K562 (cell line): Measurements from ENCODE around the gene PCSK6. TPM values are rescaled to one million over a fixed set of nuclear protein-coding genes. Genes with fewer than 3 reads are reported as not detected.

Source experiments
- ADNP ChIP-seq: fragments of 200-800 bp; sonication (Bioruptor generic); IDR thresholded peaks from 2 replicates; pipeline ENCODE4 v1.6.1; 2016; ENCODE audit warnings: missing genetic modification characterization, missing compliant biosample characterization
- CBFB ChIP-seq: sonication (generic); formaldehyde crosslinking; IDR thresholded peaks from 2 replicates; pipeline ENCODE4 v1.4.0; 2020; ENCODE audit warnings: mild to moderate bottlenecking, missing genetic modification reagents
- CCAR2 ChIP-seq: fragments of 200-400 bp; formaldehyde crosslinking; IDR thresholded peaks from 2 replicates; pipeline ENCODE4 v1.6.1; 2017; ENCODE audit warnings: mild to moderate bottlenecking, low read depth, low read length
- FOXJ2 ChIP-seq: fragments of 200-800 bp; sonication (Bioruptor generic); IDR thresholded peaks from 2 replicates; pipeline ENCODE4 v1.6.1; 2016; ENCODE audit warnings: missing genetic modification characterization, missing compliant biosample characterization
- HDAC1 ChIP-seq, 2 experiments: fragments of 450-650 bp; IDR thresholded peaks; 2 replicates each; pipeline ENCODE4 v1.6.1; 2016 to 2017; ENCODE audit warnings: inconsistent platforms in 1 of 2, mild to moderate bottlenecking in 1 of 2, moderate library complexity in 1 of 2
- HMG20B ChIP-seq: fragments of 250-450 bp; sonication (Bioruptor Pico); IDR thresholded peaks from 2 replicates; pipeline ENCODE4 v1.5.0; 2021; ENCODE audit warnings: mild to moderate bottlenecking
- MAFG ChIP-seq: fragments of 450-650 bp; conservative IDR thresholded peaks from 2 replicates; pipeline ENCODE4 v1.6.1; 2016; ENCODE audit warnings: missing genetic modification characterization, missing compliant biosample characterization
- MYNN ChIP-seq, 2 experiments: sonication (generic); formaldehyde crosslinking in 1 of 2; IDR thresholded peaks; 2 replicates each; pipeline versions ENCODE4 v1.5.0 to v1.6.1; 2016 to 2020; ENCODE audit warnings: antibody characterized with exemption in 1 of 2, missing genetic modification reagents in 1 of 2
- NFIC ChIP-seq: fragments of 450-650 bp; IDR thresholded peaks from 2 replicates; pipeline ENCODE4 v1.6.1; 2017; ENCODE audit warnings: mild to moderate bottlenecking, inconsistent platforms
- NFRKB ChIP-seq: fragments of 450-650 bp; IDR thresholded peaks from 2 replicates; pipeline ENCODE4 v1.6.1; 2016; ENCODE audit warnings: low read depth
- NR2F6 ChIP-seq: fragments of 450-650 bp; formaldehyde crosslinking; IDR thresholded peaks from 2 replicates; pipeline ENCODE4 v1.4.0; 2020; ENCODE audit warnings: mild to moderate bottlenecking
- RBM22 ChIP-seq: fragments of 200-400 bp; formaldehyde crosslinking; IDR thresholded peaks from 2 replicates; pipeline ENCODE4 v1.6.1; 2018; ENCODE audit warnings: low read length, low read depth; ENCODE audit not compliant: poor library complexity, severe bottlenecking
- SP1 ChIP-seq: sonication (generic); formaldehyde crosslinking; IDR thresholded peaks from 2 replicates; pipeline ENCODE4 v1.8.1; 2022; ENCODE audit warnings: mild to moderate bottlenecking, missing genetic modification reagents
- TRIM24 ChIP-seq, 2 experiments: fragments of 450-650 bp; IDR thresholded peaks; 2 replicates each; pipeline ENCODE4 v1.6.1; 2016
- polyA plus RNA-seq, 8 experiments: library from polyadenylated mRNA; depleted of rRNA in 4 of 8; stranded (reverse) in 5 of 8; unstranded in 3 of 8; fragments of >200 nt; fragmentation: Nextera tagmentation in 2 of 8; fragmentation: Illumina TruSeq in 1 of 8; extraction: Ambion mirVana in 2 of 8; extraction: Trizol in 1 of 8; gene quantifications; 2 replicates each; pipeline versions ENCODE4 v1.2.1 to v1.2.3, GENCODE V29; 2011 to 2014; ENCODE audit warnings: inconsistent platforms in 1 of 8, missing spikeins in 1 of 8
- total RNA-seq, 7 experiments: library from RNA; depleted of rRNA in 6 of 7; stranded (reverse); fragments of >200 nt in 6 of 7; fragmentation: Illumina TruSeq in 2 of 7; extraction: Trizol in 2 of 7; gene quantifications; 2 replicates each; pipeline versions ENCODE4 v1.2.1 to v1.2.3, GENCODE V29; 2011 to 2021; ENCODE audit warnings: low replicate concordance in 1 of 7
- TF ChIP-seq, protein P1 (sequence below): fragments of 450-650 bp; IDR thresholded peaks from 2 replicates; pipeline ENCODE4 v1.6.1; 2016; ENCODE audit warnings: borderline replicate concordance
- TF ChIP-seq, protein P2 (sequence below): IDR thresholded peaks from 3 replicates; pipeline ENCODE4 v1.6.1; 2011; ENCODE audit warnings: borderline replicate concordance, mild to moderate bottlenecking; ENCODE audit not compliant: insufficient read length, insufficient read depth
- TF ChIP-seq, protein P3 (sequence below): fragments of 250-450 bp; sonication (Bioruptor Pico); IDR thresholded peaks from 2 replicates; pipeline ENCODE4 v1.5.0; 2022; ENCODE audit warnings: mild to moderate bottlenecking
- TF ChIP-seq, protein P4 (sequence below): sonication (generic); formaldehyde crosslinking; IDR thresholded peaks from 2 replicates; pipeline ENCODE4 v1.8.0; 2022; ENCODE audit warnings: mild to moderate bottlenecking, missing genetic modification reagents
- TF ChIP-seq, protein P5 (sequence below): fragments of 250-450 bp; sonication (Bioruptor Pico); IDR thresholded peaks from 2 replicates; pipeline ENCODE4 v1.5.0; 2021; ENCODE audit warnings: mild to moderate bottlenecking, borderline replicate concordance

PCSK6 gene
- total and polyA plus RNA-seq, 9 of the 15 experiments (the other 6 are each of a cell fraction or from before 2014, with no cell fraction given), result 2.2 to 32.6 (median 14.5) TPM

DNA sequence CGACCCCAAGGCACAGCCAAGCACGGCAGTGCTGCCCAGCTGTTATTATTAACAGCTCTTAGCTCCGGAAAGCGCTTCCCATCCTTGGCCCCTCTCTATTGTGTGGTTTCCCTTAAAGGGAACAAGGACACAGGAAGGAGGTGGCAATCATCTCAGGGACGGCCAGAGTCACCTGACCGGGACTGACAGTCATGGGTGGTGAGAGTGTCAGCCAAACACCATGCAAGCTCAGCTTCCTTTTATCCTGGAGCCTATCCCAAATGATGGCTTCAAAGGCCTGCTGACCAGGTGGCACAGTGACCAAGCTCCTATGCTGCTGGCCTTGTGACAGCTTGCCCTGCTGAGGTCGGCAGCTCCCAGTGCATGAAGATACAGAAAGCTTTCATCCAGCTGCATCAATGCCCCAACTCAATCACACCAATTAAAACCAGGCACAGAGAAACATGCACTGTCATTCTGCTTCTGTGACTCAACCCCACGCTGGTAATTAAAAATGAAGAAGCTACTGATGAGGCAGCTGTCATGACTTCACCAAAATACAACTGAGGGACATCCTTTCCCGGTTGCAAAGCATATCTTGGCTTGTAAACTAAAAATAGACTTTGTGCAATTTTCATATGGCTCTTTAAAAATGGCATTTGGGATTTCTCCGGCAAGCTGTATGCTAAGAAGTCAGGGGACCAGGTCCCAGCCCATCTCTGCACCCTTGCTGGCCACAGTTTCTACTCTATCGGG is 34.0 kb downstream of the PCSK6 start (continued):
- TF ChIP-seq, protein P1, sequence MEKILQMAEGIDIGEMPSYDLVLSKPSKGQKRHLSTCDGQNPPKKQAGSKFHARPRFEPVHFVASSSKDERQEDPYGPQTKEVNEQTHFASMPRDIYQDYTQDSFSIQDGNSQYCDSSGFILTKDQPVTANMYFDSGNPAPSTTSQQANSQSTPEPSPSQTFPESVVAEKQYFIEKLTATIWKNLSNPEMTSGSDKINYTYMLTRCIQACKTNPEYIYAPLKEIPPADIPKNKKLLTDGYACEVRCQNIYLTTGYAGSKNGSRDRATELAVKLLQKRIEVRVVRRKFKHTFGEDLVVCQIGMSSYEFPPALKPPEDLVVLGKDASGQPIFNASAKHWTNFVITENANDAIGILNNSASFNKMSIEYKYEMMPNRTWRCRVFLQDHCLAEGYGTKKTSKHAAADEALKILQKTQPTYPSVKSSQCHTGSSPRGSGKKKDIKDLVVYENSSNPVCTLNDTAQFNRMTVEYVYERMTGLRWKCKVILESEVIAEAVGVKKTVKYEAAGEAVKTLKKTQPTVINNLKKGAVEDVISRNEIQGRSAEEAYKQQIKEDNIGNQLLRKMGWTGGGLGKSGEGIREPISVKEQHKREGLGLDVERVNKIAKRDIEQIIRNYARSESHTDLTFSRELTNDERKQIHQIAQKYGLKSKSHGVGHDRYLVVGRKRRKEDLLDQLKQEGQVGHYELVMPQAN, result no peak
- TF ChIP-seq CCAR2 (no peak), TRIM24 (IDR thresholded peaks at IDR 0.05) (no peak), MAFG (peak; percentile 93), NFIC (0 out of 2 replicates have a peak, but pooled peaks have one; percentile 9), CBFB (CRISPR knock-in tag) (no peak), HDAC1 (IDR thresholded peaks at IDR 0.05) (peak in 1 of 2 experiments; percentile 33; a peak in 1 of 4 replicates), ADNP (no peak), MYNN (IDR thresholded peaks at IDR 0.05) (0 out of 2 replicates have a peak, but pooled peaks have one; percentile 29), MYNN (CRISPR knock-in tag; IDR thresholded peaks at IDR 0.05) (no peak), HMG20B (CRISPR knock-in tag) (no peak), NFRKB (no peak), RBM22 (no peak), NR2F6 (no peak), SP1 (CRISPR knock-in tag) (0 out of 2 replicates have a peak, but pooled peaks have one; percentile 44), FOXJ2 (no peak)
- TF ChIP-seq, protein P2, sequence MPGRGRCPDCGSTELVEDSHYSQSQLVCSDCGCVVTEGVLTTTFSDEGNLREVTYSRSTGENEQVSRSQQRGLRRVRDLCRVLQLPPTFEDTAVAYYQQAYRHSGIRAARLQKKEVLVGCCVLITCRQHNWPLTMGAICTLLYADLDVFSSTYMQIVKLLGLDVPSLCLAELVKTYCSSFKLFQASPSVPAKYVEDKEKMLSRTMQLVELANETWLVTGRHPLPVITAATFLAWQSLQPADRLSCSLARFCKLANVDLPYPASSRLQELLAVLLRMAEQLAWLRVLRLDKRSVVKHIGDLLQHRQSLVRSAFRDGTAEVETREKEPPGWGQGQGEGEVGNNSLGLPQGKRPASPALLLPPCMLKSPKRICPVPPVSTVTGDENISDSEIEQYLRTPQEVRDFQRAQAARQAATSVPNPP, result no peak
- TF ChIP-seq, protein P3, sequence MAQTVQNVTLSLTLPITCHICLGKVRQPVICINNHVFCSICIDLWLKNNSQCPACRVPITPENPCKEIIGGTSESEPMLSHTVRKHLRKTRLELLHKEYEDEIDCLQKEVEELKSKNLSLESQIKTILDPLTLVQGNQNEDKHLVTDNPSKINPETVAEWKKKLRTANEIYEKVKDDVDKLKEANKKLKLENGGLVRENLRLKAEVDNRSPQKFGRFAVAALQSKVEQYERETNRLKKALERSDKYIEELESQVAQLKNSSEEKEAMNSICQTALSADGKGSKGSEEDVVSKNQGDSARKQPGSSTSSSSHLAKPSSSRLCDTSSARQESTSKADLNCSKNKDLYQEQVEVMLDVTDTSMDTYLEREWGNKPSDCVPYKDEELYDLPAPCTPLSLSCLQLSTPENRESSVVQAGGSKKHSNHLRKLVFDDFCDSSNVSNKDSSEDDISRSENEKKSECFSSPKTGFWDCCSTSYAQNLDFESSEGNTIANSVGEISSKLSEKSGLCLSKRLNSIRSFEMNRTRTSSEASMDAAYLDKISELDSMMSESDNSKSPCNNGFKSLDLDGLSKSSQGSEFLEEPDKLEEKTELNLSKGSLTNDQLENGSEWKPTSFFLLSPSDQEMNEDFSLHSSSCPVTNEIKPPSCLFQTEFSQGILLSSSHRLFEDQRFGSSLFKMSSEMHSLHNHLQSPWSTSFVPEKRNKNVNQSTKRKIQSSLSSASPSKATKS (CRISPR knock-in tag), result no peak
- TF ChIP-seq, protein P4, sequence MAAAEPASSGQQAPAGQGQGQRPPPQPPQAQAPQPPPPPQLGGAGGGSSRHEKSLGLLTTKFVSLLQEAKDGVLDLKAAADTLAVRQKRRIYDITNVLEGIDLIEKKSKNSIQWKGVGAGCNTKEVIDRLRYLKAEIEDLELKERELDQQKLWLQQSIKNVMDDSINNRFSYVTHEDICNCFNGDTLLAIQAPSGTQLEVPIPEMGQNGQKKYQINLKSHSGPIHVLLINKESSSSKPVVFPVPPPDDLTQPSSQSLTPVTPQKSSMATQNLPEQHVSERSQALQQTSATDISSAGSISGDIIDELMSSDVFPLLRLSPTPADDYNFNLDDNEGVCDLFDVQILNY, result no peak
- TF ChIP-seq, protein P5, sequence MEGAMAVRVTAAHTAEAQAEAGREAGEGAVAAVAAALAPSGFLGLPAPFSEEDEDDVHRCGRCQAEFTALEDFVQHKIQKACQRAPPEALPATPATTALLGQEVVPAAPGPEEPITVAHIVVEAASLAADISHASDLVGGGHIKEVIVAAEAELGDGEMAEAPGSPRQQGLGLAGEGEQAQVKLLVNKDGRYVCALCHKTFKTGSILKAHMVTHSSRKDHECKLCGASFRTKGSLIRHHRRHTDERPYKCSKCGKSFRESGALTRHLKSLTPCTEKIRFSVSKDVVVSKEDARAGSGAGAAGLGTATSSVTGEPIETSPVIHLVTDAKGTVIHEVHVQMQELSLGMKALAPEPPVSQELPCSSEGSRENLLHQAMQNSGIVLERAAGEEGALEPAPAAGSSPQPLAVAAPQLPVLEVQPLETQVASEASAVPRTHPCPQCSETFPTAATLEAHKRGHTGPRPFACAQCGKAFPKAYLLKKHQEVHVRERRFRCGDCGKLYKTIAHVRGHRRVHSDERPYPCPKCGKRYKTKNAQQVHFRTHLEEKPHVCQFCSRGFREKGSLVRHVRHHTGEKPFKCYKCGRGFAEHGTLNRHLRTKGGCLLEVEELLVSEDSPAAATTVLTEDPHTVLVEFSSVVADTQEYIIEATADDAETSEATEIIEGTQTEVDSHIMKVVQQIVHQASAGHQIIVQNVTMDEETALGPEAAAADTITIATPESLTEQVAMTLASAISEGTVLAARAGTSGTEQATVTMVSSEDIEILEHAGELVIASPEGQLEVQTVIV (CRISPR knock-in tag), result no peak
